A549 (cell line): ENCODE results near the gene NAA25. TPM values are rescaled to one million over a fixed set of nuclear protein-coding genes. Genes with fewer than 3 reads are reported as not detected.

Experiments
- ATAC-seq, 2 experiments: fragments of 200-7000 bp in 1 of 2; fragments of >200 bp in 1 of 2; cut with Nextera tagmentation in 1 of 2; cut with Tn5 transposase in 1 of 2; 3 replicates each; pipeline versions ENCODE4 v1.8.0 to v1.9.1; 2018 to 2020; ENCODE audit warnings: mild to moderate bottlenecking in 1 of 2, moderate library complexity in 1 of 2
- CTCF ChIA-PET: fragments of 300-600 bp; sonication (Branson Sonifier 250); formaldehyde crosslinking; extraction: SDS; loops from one replicate; lab custom pipeline; 2021; ENCODE audit warnings: antibody characterized with exemption, inconsistent platforms; lab: Yijun Ruan, JAX
- POLR2A ChIA-PET: fragments of 350-600 bp; formaldehyde crosslinking; extraction: SDS; loops from one replicate; lab custom pipeline; 2021; ENCODE audit warnings: antibody characterized with exemption, inconsistent platforms; lab: Yijun Ruan, JAX
- DNase-seq, 2 experiments: peaks; one replicate each; pipeline versions ENCODE4 v3.0.0 to v3.0.0-alpha.2; 2011 to 2016; ENCODE audit warnings: low read depth in 1 of 2, low spot score in 1 of 2
- FAIRE-seq: peaks from 2 replicates; lab custom pipeline; 2011; peaks lifted over from hg19 to GRCh38; lab: Jason Lieb, UNC
- H3K27ac ChIP-seq, 2 experiments: fragments of >200 bp; sonication (Bioruptor Twin); formaldehyde crosslinking; 3 replicates each; pipeline ENCODE4 v1.5.1; 2016 to 2017
- H3K4me1 ChIP-seq: fragments of >200 bp; sonication (Bioruptor Twin); formaldehyde crosslinking; 3 replicates; pipeline ENCODE4 v1.6.1; 2016
- H3K4me2 ChIP-seq: fragments of >200 bp; sonication (Bioruptor Twin); formaldehyde crosslinking; 3 replicates; pipeline ENCODE4 v1.6.1; 2016
- H3K4me3 ChIP-seq: fragments of >200 bp; sonication (Bioruptor Twin); formaldehyde crosslinking; 3 replicates; pipeline ENCODE4 v1.5.1; 2016
- H3K9me3 ChIP-seq: fragments of >200 bp; sonication (Bioruptor Twin); formaldehyde crosslinking; 3 replicates; pipeline ENCODE4 v1.6.1; 2016
- CEBPB ChIP-seq, 2 experiments: fragments of >200 bp in 1 of 2; sonication (Bioruptor Twin) in 1 of 2; formaldehyde crosslinking in 1 of 2; IDR thresholded peaks; 2 replicates each; pipeline ENCODE4 v1.6.1; 2012 to 2016
- CTCF ChIP-seq: fragments of >200 bp; sonication (Bioruptor Twin); formaldehyde crosslinking; IDR thresholded peaks from 3 replicates; pipeline ENCODE4 v1.5.1; 2016
- E2F6 ChIP-seq: IDR thresholded peaks from 2 replicates; pipeline ENCODE4 v1.6.1; 2012; ENCODE audit warnings: low read depth, borderline replicate concordance
- EHMT2 ChIP-seq: fragments of 200-600 bp; sonication (generic); IDR thresholded peaks from 2 replicates; pipeline ENCODE4 v1.6.1; 2016; ENCODE audit warnings: antibody characterized with exemption, low read depth, mild to moderate bottlenecking, moderate library complexity
- FOSL2 ChIP-seq, 2 experiments: fragments of 450-650 bp in 1 of 2; fragments of >200 bp in 1 of 2; sonication (Bioruptor Twin) in 1 of 2; formaldehyde crosslinking; IDR thresholded peaks; 2 replicates each; pipeline versions ENCODE4 v1.5.0 to v1.6.1; 2016 to 2020; ENCODE audit warnings: mild to moderate bottlenecking in 1 of 2, moderate library complexity in 1 of 2
- KDM1A ChIP-seq: fragments of 200-600 bp; sonication (generic); IDR thresholded peaks from 2 replicates; pipeline ENCODE4 v1.6.1; 2016; ENCODE audit warnings: low read depth, mild to moderate bottlenecking
- MAFK ChIP-seq: fragments of 450-650 bp; IDR thresholded peaks from 2 replicates; pipeline ENCODE4 v1.6.1; 2014; ENCODE audit not compliant: partially characterized antibody
- RNF2 ChIP-seq: fragments of 200-600 bp; sonication (generic); IDR thresholded peaks from 2 replicates; pipeline ENCODE4 v1.6.1; 2016; ENCODE audit warnings: low read depth, mild to moderate bottlenecking, antibody characterized with exemption, moderate library complexity, borderline replicate concordance
- SREBF2 ChIP-seq: fragments of 450-650 bp; IDR thresholded peaks from 2 replicates; pipeline ENCODE4 v1.6.1; 2014; ENCODE audit warnings: mild to moderate bottlenecking, moderate library complexity
- TFCP2L1 ChIP-seq: fragments of 250-450 bp; sonication (Bioruptor Pico); IDR thresholded peaks from 2 replicates; pipeline ENCODE4 v1.5.0; 2021; ENCODE audit warnings: mild to moderate bottlenecking
- ZC3H11A ChIP-seq: fragments of 450-650 bp; IDR thresholded peaks from 2 replicates; pipeline ENCODE4 v1.6.1; 2014; ENCODE audit warnings: antibody characterized with exemption, mild to moderate bottlenecking
- ZSCAN20 ChIP-seq: fragments of 250-450 bp; sonication (Bioruptor Pico); IDR thresholded peaks from 2 replicates; pipeline ENCODE4 v1.8.0; 2022; ENCODE audit warnings: mild to moderate bottlenecking, moderate library complexity
- WGBS: methylation state at CpG from one replicate; pipeline ENCODE4 v1.1.6; 2017; ENCODE audit errors: missing lambda C conversion rate; 5-methylcytosine and 5-hydroxymethylcytosine counted together
- polyA plus RNA-seq, 4 experiments: library from polyadenylated mRNA; depleted of rRNA in 3 of 4; stranded (reverse); fragments of >200 nt; fragmentation: RNase III in 1 of 4; extraction: RNeasy Plus Mini Kit Qiagen cat#74134 plus additional on column Dnase treatment in 1 of 4; gene quantifications; 2 replicates in 3 of 4; 3 replicates in 1 of 4; pipeline ENCODE4 v1.2.3, GENCODE V29; 2011 to 2017
- TF ChIP-seq, protein P1 (sequence below): IDR thresholded peaks from 2 replicates; pipeline ENCODE4 v1.6.1; 2012

NAA25 gene
- polyA plus RNA-seq, 2 of the 4 experiments (the other 2 are of a cell fraction), result 21.3 to 41.4 TPM

- TF ChIP-seq SREBF2 (no peak), FOSL2 (IDR thresholded peaks at IDR 0.05) (no peak), FOSL2 (CRISPR knock-in tag; IDR thresholded peaks at IDR 0.05) (no peak), KDM1A (no peak), CTCF (no peak), E2F6 (no peak)
- TF ChIP-seq, all 56 proteins: peak for 0
Observed at GRCh38 chr12:112066566-112066965, 42.0 kb downstream of the NAA25 start (continued).

GRCh38 chr12:112063273-112063672 lies 45.3 kb downstream of the NAA25 start:
- ATAC-seq, result no peak
- FAIRE-seq, result no peak
- DNase-seq, result no peak
- H3K27ac ChIP-seq, result no peak overlapping the region
- CTCF ChIA-PET, result no interaction called here
- H3K4me3 ChIP-seq, result no peak overlapping the region
- H3K4me1 ChIP-seq, result peaks cover 15% of the 10 kb centered on the region; the same call in 2 of the 3 replicates
- no peak overlapping the region for H3K4me2 ChIP-seq
- H3K9me3 ChIP-seq, result no peaks in the 10 kb centered on the region
- POLR2A ChIA-PET, result no interaction called here
- no peak for TF ChIP-seq CTCF
- TF ChIP-seq, protein P1, sequence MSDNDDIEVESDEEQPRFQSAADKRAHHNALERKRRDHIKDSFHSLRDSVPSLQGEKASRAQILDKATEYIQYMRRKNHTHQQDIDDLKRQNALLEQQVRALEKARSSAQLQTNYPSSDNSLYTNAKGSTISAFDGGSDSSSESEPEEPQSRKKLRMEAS, result no peak
- TF ChIP-seq RNF2, result no peak
- TF ChIP-seq MAFK, result peak; percentile 78
- WGBS, result 95% methylated on average over 2 of the region's 2 CpGs

DNA sequence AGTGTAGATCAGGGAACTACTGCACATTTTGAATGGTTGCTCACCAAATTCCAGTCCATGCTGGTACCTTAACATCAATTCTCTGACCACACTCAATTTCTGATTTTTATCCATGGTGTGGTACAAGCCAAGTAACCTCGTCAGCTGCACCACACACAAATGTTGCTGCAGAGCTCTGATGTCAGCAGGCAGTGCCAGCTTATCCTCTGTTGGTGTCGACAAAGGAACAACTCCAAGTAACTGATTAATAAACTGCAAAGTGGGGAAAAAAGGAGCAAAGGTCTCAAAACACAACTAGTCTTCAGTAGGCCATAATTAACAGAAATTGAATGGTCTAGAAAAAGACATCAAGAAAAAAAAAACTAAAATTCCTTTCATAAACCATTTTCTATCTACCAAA lies 47.4 kb downstream of the NAA25 start:
- Histone ChIP-seq H3K4me3 (no peak overlapping the region), H3K4me2 (no peak overlapping the region), H3K9me3 (no peaks in the 10 kb centered on the region), H3K27ac (no peak overlapping the region), H3K4me1 (peaks cover 15% of the 10 kb centered on the region; the same call in 2 of the 3 replicates)
- 61% methylated on average over 2 of the region's 2 CpGs for WGBS
- DNase-seq (no peak), FAIRE-seq (no peak), ATAC-seq (no peak)
- ChIA-PET CTCF (interaction anchor here (0.6 kb wide), 2 partner anchors 37 to 340 kb away, joined by 3 to 4 read pairs; no protein-coding TSS in a partner anchor), POLR2A (no interaction called here)
- no peak for TF ChIP-seq ZSCAN20 (CRISPR knock-in tag)
- TF ChIP-seq, protein P1, result no peak

DNA sequence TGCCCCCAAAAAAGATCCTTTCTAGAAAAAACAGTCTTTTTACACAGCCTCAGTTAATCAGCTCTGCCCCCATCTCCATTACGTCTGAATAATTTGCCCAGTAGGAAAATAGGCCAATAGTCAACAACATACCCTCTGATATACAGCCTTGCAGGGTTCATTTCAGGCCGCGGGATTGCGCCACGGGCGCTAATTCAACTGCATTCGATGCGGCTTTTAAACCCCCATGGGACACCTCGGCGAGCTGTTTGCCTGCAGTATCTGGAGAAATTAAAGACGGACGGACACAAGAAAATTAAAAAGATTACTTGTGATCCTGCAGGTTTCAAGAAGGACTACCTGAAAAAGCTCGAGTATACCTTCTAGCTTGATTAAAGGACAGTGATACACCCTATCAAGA lies 59.2 kb downstream of the NAA25 start:
- Histone ChIP-seq H3K4me1 (no peaks in the 10 kb centered on the region), H3K27ac (no peak overlapping the region), H3K9me3 (no peaks in the 10 kb centered on the region), H3K4me3 (no peak overlapping the region), H3K4me2 (no peak overlapping the region)
- TF ChIP-seq CEBPB (IDR thresholded peaks at IDR 0.05) (no peak), ZC3H11A (no peak), TFCP2L1 (CRISPR knock-in tag) (no peak), EHMT2 (no peak)
- WGBS, result 92% methylated on average over 13 of the region's 13 CpGs
- no peak for FAIRE-seq
- CTCF ChIA-PET, result interaction anchor here (1.1 to 2.2 kb wide), 4 partner anchors 9 to 27 kb away, joined by 3 to 8 read pairs (median 4); no protein-coding TSS in a partner anchor
- POLR2A ChIA-PET, result no interaction called here
- DNase-seq, result no peak
- no peak for ATAC-seq
